ENCODE data around the gene KATNAL1. TPM values are rescaled to one million over a fixed set of nuclear protein-coding genes. Genes with fewer than 3 reads are reported as not detected.

The KATNAL1 gene
- total and polyA plus RNA-seq, 10 of the 15 experiments (the other 5 are each of a cell fraction or from before 2014, with no cell fraction given), result 6.5 to 18.7 (median 11.7) TPM

DNA sequence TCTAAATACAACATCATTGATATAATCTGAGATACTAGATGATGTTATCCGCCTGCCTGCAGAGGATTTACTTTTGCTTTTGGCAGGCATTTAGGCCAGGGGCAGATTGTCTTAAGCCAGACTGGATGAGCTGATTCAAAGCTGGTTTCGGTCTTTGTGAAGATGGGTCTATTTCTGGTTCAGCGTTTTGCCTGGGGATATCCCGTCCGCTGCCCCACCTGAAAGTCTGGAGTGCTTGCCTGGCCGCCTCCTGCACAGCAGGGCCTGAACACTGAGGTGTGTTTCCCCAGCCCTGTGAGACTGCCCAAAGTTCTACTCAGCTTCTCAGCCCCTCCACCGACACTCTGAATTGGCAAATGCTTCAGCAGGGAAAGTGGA is 149.7 kb downstream of the KATNAL1 start (continued):
- TF ChIP-seq, protein P1, sequence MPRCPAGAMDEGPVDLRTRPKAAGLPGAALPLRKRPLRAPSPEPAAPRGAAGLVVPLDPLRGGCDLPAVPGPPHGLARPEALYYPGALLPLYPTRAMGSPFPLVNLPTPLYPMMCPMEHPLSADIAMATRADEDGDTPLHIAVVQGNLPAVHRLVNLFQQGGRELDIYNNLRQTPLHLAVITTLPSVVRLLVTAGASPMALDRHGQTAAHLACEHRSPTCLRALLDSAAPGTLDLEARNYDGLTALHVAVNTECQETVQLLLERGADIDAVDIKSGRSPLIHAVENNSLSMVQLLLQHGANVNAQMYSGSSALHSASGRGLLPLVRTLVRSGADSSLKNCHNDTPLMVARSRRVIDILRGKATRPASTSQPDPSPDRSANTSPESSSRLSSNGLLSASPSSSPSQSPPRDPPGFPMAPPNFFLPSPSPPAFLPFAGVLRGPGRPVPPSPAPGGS (IDR thresholded peaks at IDR 0.05; ENCODE audit: borderline replicate concordance, insufficient read depth, low read depth, low read length, poor library complexity, severe bottlenecking), result peak; percentile 53

DNA sequence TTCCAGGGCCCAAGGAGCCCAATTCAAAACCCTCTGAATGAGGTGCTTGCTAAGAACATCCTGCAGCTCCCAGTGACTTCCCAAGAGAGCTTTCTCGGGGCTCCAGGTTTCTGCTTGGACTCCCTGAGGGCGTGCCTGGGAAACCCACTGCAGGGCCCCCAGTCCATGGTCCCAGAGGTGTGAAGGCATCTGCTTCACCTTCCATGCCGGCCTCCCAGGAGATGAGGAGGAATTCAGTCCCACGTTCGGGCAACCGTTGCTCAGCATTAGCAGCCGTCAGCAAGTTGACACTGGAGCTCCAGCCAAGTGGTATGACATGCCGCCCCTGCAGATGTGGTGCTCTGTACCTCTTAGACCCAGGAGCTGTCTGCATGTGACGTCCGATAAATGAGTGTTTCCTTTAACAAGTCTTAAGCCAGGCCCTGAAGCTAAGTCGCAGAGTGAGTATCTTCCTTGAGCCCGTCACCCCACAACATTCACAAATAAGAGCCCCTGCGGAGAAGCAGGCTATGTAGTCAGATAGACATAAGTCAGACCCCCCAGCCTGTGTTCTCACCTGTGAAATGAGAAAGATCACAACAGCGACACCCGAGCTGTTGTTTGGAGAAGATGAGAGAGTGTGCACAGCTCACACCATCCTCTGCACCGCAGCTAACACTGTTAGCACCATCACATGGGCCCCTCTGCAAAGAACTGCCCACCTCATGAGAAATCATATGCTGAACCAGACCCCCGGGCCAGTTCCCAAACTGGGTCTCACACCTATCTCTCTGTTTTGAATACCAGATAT is 150.3 kb downstream of the KATNAL1 start:
- peak overlapping the region; percentile 88 for H3K4me2 ChIP-seq (ENCODE audit: control insufficient read depth, insufficient read depth)
- ATAC-seq (peak; percentile 18), FAIRE-seq (no peak), DNase-seq (ENCODE audit: low read depth, low spot score) (no peak)
- no peaks in the 10 kb centered on the region for H4K20me1 ChIP-seq (ENCODE audit: control insufficient read depth, insufficient read depth)
- in situ Hi-C loops (cut with MboI) (no loop called here), intact Hi-C loops (cut with micrococcal nuclease; ENCODE audit: unreplicated experiment) (loop anchor here (1.0 kb wide), 1 partner anchor 11 kb away; no protein-coding TSS in a partner anchor)
- BruUV-seq (replicated peaks), result no TSS peak
- no peaks in the 10 kb centered on the region for H3K79me2 ChIP-seq (ENCODE audit: control insufficient read depth, insufficient read depth, low read length)
- H3K9ac ChIP-seq (ENCODE audit: control insufficient read depth, insufficient read depth, low read length), result peak overlapping the region; percentile 6; the same call in 1 of the 2 replicates
- H3K27me3 ChIP-seq (replicated peaks in 1 of 2; ENCODE audit: control insufficient read depth in 2 of 2, insufficient read depth in 2 of 2, low read length in 1 of 2), result no peaks in the 10 kb centered on the region
- peaks cover 33% of the 10 kb centered on the region for H3K4me1 ChIP-seq (ENCODE audit: control insufficient read depth, insufficient read depth, low read length)
- SMC1A ChIA-PET (ENCODE audit: uncharacterized antibody, unreplicated experiment), result interaction anchor here (0.8 to 6.5 kb wide), 8 partner anchors 12 to 214 kb away, joined by 3 to 91 read pairs (median 6); partner anchors contain the start of gene KATNAL1
- CTCF ChIA-PET, result interaction anchor here (0.8 to 5.5 kb wide), 10 partner anchors 10 to 386 kb away, joined by 3 to 93 read pairs (median 4); no protein-coding TSS in a partner anchor
- peak overlapping the region; percentile 20 for H3K27ac ChIP-seq (ENCODE audit: control insufficient read depth, insufficient read depth)
- no peaks in the 10 kb centered on the region for H3K36me3 ChIP-seq (ENCODE audit: control insufficient read depth in 2 of 2, insufficient read depth in 2 of 2, low read length in 1 of 2)
- POLR2A ChIA-PET, result interaction anchor here (0.7 to 2.6 kb wide), 8 partner anchors 9 to 36 kb away, joined by 3 to 21 read pairs (median 5); no protein-coding TSS in a partner anchor
- RAD21 ChIA-PET (ENCODE audit: unreplicated experiment), result interaction anchor here (0.5 to 3.9 kb wide), 9 partner anchors 11 to 386 kb away, joined by 3 to 82 read pairs (median 8); no protein-coding TSS in a partner anchor
- TF ChIP-seq, protein P1 (IDR thresholded peaks at IDR 0.05; ENCODE audit: borderline replicate concordance, insufficient read depth, low read depth, low read length, poor library complexity, severe bottlenecking), result peak; percentile 55
- TF ChIP-seq POLR2AphosphoS2 (IDR thresholded peaks at IDR 0.05; ENCODE audit: low read depth, low read length), result no peak
- H3K4me3 ChIP-seq, result no peak overlapping the region
- peak overlapping the region; percentile 56 for H2AFZ ChIP-seq (ENCODE audit: control insufficient read depth, low read depth, low read length)
- no peaks in the 10 kb centered on the region for H3K9me3 ChIP-seq (replicated peaks; ENCODE audit: control insufficient read depth, insufficient read depth, low read length)
- 16% methylated on average over 17 of the region's 17 CpGs for WGBS (ENCODE audit: insufficient coverage, insufficient replicate concordance, low lambda C conversion rate, missing lambda C conversion rate)
